ENCODE data around the gene HOXD9. TPM values are rescaled to one million over a fixed set of nuclear protein-coding genes. Genes with fewer than 3 reads are reported as not detected.

HOXD9 gene
- total RNA-seq, 4 donors from 2014 or later = 2.7 to 13.3 (median 7.5) TPM

DNA sequence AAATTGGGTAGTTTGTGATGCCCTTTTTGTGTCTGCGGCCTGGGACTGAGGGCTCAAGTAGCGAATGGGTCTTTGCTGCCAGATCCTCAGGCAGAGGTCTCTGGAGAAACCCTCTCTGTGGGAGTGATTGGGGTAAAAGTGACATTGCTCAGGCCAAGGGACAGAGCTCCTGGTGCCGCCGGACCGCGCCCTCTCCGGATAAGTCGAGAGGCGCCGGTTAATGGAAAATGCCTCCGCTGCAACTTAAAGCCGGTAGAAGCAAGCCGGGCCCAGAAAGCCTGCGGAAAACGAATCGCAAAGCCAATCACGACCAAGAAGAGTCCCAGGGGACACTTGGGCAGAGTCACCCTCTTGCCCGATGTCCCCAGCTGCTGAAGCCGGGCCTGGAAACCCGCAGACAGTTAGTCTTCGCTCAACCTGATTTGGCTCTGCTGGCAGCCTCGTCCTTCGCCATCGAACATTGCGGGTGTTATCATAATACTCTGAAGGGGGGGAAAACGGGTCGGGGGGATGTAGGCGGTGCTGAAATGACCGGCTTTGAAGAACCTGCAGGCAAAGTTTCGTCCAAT is 23.3 kb upstream of the HOXD9 start:
- in situ Hi-C loops (cut with MboI; ENCODE audit: low pct_ligation_motif_present in 1 of 4, low pct_unique_long_range_greater_than_20kb in 1 of 4, low sequenced_read_pairs in 3 of 4) (loop anchor here in 3 of 4 donors (10.0 to 25.0 kb wide), 4 partner anchors 412 to 737 kb away; no protein-coding TSS in a partner anchor), intact Hi-C loops (cut with DNase I; ENCODE audit: low total_unique reads) (no loop called here)
- Histone ChIP-seq H3K4me1 (peaks cover 0 to 30% (median 23%) of the 10 kb centered on the region in 4 donors), H3K27me3 (peaks cover 100% of the 10 kb centered on the region), H3K4me3 (no peak overlapping the region), H3K27ac (no peak overlapping the region), H3K36me3 (no peaks in the 10 kb centered on the region), H3K9me3 (no peaks in the 10 kb centered on the region)
- TF ChIP-seq EP300 (IDR thresholded peaks at IDR 0.05; ENCODE audit: low read depth) = no peak
- TF ChIP-seq POLR2AphosphoS5 (IDR thresholded peaks at IDR 0.05) = no peak
- no peak for TF ChIP-seq POLR2A (IDR thresholded peaks at IDR 0.05)
- TF ChIP-seq, protein P1, sequence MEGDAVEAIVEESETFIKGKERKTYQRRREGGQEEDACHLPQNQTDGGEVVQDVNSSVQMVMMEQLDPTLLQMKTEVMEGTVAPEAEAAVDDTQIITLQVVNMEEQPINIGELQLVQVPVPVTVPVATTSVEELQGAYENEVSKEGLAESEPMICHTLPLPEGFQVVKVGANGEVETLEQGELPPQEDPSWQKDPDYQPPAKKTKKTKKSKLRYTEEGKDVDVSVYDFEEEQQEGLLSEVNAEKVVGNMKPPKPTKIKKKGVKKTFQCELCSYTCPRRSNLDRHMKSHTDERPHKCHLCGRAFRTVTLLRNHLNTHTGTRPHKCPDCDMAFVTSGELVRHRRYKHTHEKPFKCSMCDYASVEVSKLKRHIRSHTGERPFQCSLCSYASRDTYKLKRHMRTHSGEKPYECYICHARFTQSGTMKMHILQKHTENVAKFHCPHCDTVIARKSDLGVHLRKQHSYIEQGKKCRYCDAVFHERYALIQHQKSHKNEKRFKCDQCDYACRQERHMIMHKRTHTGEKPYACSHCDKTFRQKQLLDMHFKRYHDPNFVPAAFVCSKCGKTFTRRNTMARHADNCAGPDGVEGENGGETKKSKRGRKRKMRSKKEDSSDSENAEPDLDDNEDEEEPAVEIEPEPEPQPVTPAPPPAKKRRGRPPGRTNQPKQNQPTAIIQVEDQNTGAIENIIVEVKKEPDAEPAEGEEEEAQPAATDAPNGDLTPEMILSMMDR (IDR thresholded peaks at IDR 0.05) = no peak
- 36 to 49% methylated on average over 17 to 30 of the region's 30 CpGs for WGBS, 2 donors (ENCODE audit: low coverage in 1 of 2)
- DNase-seq = no peak

DNA sequence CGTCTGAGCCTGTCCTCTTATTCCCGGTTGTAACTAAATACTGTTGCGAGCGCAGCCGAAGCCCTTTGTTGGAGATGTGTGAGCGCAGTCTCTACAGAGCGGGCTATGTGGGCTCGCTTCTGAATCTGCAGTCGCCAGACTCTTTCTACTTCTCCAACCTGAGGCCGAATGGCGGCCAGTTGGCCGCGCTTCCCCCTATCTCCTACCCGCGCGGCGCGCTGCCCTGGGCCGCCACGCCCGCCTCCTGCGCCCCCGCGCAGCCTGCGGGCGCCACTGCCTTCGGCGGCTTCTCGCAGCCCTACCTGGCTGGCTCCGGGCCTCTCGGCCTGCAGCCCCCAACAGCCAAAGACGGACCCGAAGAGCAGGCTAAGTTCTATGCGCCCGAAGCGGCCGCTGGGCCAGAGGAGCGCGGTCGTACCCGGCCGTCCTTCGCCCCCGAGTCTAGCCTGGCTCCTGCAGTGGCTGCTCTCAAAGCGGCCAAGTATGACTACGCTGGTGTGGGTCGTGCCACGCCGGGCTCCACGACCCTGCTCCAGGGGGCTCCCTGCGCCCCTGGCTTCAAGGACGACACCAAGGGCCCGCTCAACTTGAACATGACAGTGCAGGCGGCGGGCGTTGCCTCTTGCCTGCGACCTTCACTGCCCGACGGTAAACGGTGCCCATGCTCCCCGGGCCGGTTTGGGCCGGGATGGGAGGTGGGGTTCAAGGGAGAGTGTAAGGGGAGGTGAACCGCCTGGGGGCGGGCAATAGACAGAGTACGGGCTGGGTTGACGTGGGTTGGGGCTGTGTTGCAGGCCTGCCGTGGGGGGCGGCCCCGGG is 22.6 kb upstream of the HOXD9 start, which contains the start of gene HOXD12:
TSS of gene HOXD12 (plus strand) at position 68 of the 819 bp plus-strand sequence. CDS start at position 75, 7 bp downstream.
- no peak for TF ChIP-seq POLR2A (IDR thresholded peaks at IDR 0.05)
- TF ChIP-seq, protein P1 (IDR thresholded peaks at IDR 0.05) = no peak
- TF ChIP-seq POLR2AphosphoS5 (IDR thresholded peaks at IDR 0.05) = no peak
- TF ChIP-seq EP300 (IDR thresholded peaks at IDR 0.05; ENCODE audit: low read depth) = no peak
- no peak for DNase-seq
- no peaks in the 10 kb centered on the region for H3K36me3 ChIP-seq
- H3K9me3 ChIP-seq = no peaks in the 10 kb centered on the region
- no peak within 1 kb of the TSS for H3K4me3 ChIP-seq
- 32 to 40% methylated on average over 5 to 65 of the region's 70 CpGs for WGBS, 2 donors (ENCODE audit: low coverage in 1 of 2)
- intact Hi-C loops (cut with DNase I; ENCODE audit: low total_unique reads) = no loop called here
- in situ Hi-C loops (cut with MboI; ENCODE audit: low pct_ligation_motif_present in 1 of 4, low pct_unique_long_range_greater_than_20kb in 1 of 4, low sequenced_read_pairs in 3 of 4) = loop anchor here (10.0 to 25.0 kb wide), 6 partner anchors 413 to 1037 kb away; no protein-coding TSS in a partner anchor
- H3K27ac ChIP-seq = no peak within 1 kb of the TSS
- H3K27me3 ChIP-seq = peaks cover 100% of the 10 kb centered on the region
- peaks cover 0 to 37% (median 30%) of the 10 kb centered on the region in 4 donors for H3K4me1 ChIP-seq

DNA sequence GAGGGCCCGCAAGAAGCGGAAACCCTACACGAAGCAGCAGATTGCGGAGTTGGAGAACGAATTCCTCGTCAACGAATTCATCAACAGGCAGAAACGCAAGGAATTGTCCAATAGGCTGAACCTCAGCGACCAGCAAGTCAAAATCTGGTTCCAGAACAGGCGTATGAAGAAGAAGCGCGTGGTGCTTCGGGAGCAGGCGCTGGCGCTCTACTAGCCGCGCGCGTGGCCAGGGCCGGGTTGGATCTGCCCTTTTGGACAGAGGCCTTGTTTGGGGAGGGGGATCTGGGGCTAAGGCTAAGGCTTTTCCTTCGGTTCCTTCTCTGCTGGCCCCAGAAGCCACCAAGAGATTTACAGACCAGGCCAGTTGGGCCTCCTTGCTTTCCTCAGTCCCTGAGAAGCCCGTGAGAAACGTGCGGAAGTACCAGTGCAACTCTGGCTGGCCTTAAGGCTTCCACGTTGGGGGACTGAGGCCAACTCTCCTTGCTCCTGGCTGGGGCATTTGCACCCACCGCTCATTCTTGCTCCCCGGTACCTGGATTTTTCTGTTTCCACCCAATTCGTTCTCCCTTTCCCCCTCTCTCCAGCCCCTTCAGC is 21.9 kb upstream of the HOXD9 start:
- Histone ChIP-seq H3K4me3 (no peak overlapping the region), H3K4me1 (peaks cover 0 to 38% (median 31%) of the 10 kb centered on the region in 4 donors), H3K27ac (no peak overlapping the region), H3K27me3 (peaks cover 100% of the 10 kb centered on the region), H3K36me3 (no peaks in the 10 kb centered on the region), H3K9me3 (no peaks in the 10 kb centered on the region)
- no peak for TF ChIP-seq EP300 (IDR thresholded peaks at IDR 0.05; ENCODE audit: low read depth)
- no peak for TF ChIP-seq POLR2A (IDR thresholded peaks at IDR 0.05)
- no peak for TF ChIP-seq POLR2AphosphoS5 (IDR thresholded peaks at IDR 0.05)
- TF ChIP-seq, protein P1 (IDR thresholded peaks at IDR 0.05) = no peak
- intact Hi-C loops (cut with DNase I; ENCODE audit: low total_unique reads) (no loop called here), in situ Hi-C loops (cut with MboI; ENCODE audit: low pct_ligation_motif_present in 1 of 4, low pct_unique_long_range_greater_than_20kb in 1 of 4, low sequenced_read_pairs in 3 of 4) (loop anchor here in 3 of 4 donors (25.0 kb wide), 2 partner anchors 712 to 1037 kb away; no protein-coding TSS in a partner anchor)
- WGBS, 2 donors (ENCODE audit: low coverage in 1 of 2) = 57 to 67% methylated on average over 6 to 28 of the region's 28 CpGs
- DNase-seq = no peak

Measured in transverse colon (tissue), 4 donors.